WTC11 (cell line): Measurements from ENCODE around the gene NPW. TPM values are rescaled to one million over a fixed set of nuclear protein-coding genes. Genes with fewer than 3 reads are reported as not detected.

ENCODE experiments used
- ATAC-seq: fragments of 200-7000 bp; cut with Tn5 transposase; 2 replicates; pipeline ENCODE4 v1.10.0; 2021; ENCODE audit warnings: mild to moderate bottlenecking, moderate library complexity
- CTCF ChIA-PET: fragments of 300-600 bp; sonication (Branson Sonifier 250); formaldehyde crosslinking; loops from one replicate; lab custom pipeline; 2021; ENCODE audit warnings: antibody characterized with exemption; lab: Charles Lee
- POLR2A ChIA-PET: fragments of 350-600 bp; sonication (Branson Sonifier 250); formaldehyde crosslinking; loops from one replicate; lab custom pipeline; 2021; ENCODE audit warnings: antibody characterized with exemption; lab: Charles Lee
- DNase-seq: peaks from one replicate; pipeline ENCODE4 v3.0.0; 2021; ENCODE audit warnings: low spot score
- H3K27ac Mint-ChIP-seq: 2 replicates; pipeline ENCODE4 v1.8.0; 2021; ENCODE audit warnings: mixed read lengths
- H3K27me3 Mint-ChIP-seq: 2 replicates; pipeline ENCODE4 v1.8.0; 2021; ENCODE audit warnings: low read depth, mild to moderate bottlenecking, moderate library complexity, mixed read lengths
- H3K36me3 Mint-ChIP-seq: 2 replicates; pipeline ENCODE4 v1.8.0; 2021; ENCODE audit warnings: mixed read lengths
- H3K4me1 Mint-ChIP-seq: 2 replicates; pipeline ENCODE4 v1.8.0; 2022; ENCODE audit warnings: mixed read lengths
- H3K4me3 Mint-ChIP-seq: 2 replicates; pipeline ENCODE4 v1.8.0; 2021; ENCODE audit warnings: mild to moderate bottlenecking, moderate library complexity, mixed read lengths
- H3K9me3 Mint-ChIP-seq: 2 replicates; pipeline ENCODE4 v1.8.0; 2021; ENCODE audit warnings: mixed read lengths
- CBFB ChIP-seq: sonication (generic); formaldehyde crosslinking; IDR thresholded peaks from 2 replicates; pipeline ENCODE4 v1.8.1; 2022; ENCODE audit warnings: mild to moderate bottlenecking, low read depth, missing genetic modification reagents
- CREM ChIP-seq: sonication (generic); formaldehyde crosslinking; IDR thresholded peaks from 2 replicates; pipeline ENCODE4 v1.8.1; 2022; ENCODE audit warnings: mild to moderate bottlenecking, missing genetic modification reagents, moderate library complexity
- ETV6 ChIP-seq: sonication (generic); formaldehyde crosslinking; IDR thresholded peaks from 2 replicates; pipeline ENCODE4 v1.8.1; 2022; ENCODE audit warnings: mild to moderate bottlenecking, missing genetic modification reagents
- FOXP1 ChIP-seq: sonication (generic); formaldehyde crosslinking; IDR thresholded peaks from 2 replicates; pipeline ENCODE4 v1.8.0; 2022; ENCODE audit warnings: missing genetic modification reagents, mild to moderate bottlenecking, moderate library complexity, borderline replicate concordance
- GABPB1 ChIP-seq: sonication (generic); formaldehyde crosslinking; IDR thresholded peaks from 2 replicates; pipeline ENCODE4 v1.8.1; 2023; ENCODE audit warnings: mild to moderate bottlenecking, missing genetic modification reagents
- NR2C2 ChIP-seq: sonication (generic); formaldehyde crosslinking; IDR thresholded peaks from 2 replicates; pipeline ENCODE4 v1.8.0; 2022; ENCODE audit warnings: mild to moderate bottlenecking, missing genetic modification reagents
- RORB ChIP-seq: fragments of 250-450 bp; sonication (Bioruptor Pico); IDR thresholded peaks from 2 replicates; pipeline ENCODE4 v1.9.0; 2021; ENCODE audit warnings: mild to moderate bottlenecking
- SMAD3 ChIP-seq: sonication (generic); formaldehyde crosslinking; IDR thresholded peaks from 2 replicates; pipeline ENCODE4 v1.8.0; 2022; ENCODE audit warnings: missing genetic modification reagents, mild to moderate bottlenecking, borderline replicate concordance
- SP1 ChIP-seq: sonication (generic); formaldehyde crosslinking; conservative IDR thresholded peaks from 2 replicates; pipeline ENCODE4 v1.8.1; 2022; ENCODE audit warnings: missing genetic modification reagents
- TCF7 ChIP-seq: sonication (generic); formaldehyde crosslinking; IDR thresholded peaks from 2 replicates; pipeline ENCODE4 v1.8.0; 2022; ENCODE audit warnings: mild to moderate bottlenecking, low read depth, missing genetic modification reagents, moderate library complexity
- ZNF121 ChIP-seq: sonication (generic); formaldehyde crosslinking; IDR thresholded peaks from 2 replicates; pipeline ENCODE4 v1.8.0; 2023; ENCODE audit warnings: missing genetic modification reagents
- ZNF317 ChIP-seq: sonication (generic); formaldehyde crosslinking; IDR thresholded peaks from 2 replicates; pipeline ENCODE4 v1.8.1; 2023; ENCODE audit warnings: low read depth, mild to moderate bottlenecking, moderate library complexity, missing genetic modification reagents, borderline replicate concordance
- total RNA-seq: library from RNA; stranded (reverse); gene quantifications from 3 replicates; pipeline ENCODE4 v1.2.3, GENCODE V29; 2021
- TF ChIP-seq, protein P1 (sequence below): sonication (generic); formaldehyde crosslinking; IDR thresholded peaks from 2 replicates; pipeline ENCODE4 v1.8.1; 2023; ENCODE audit warnings: mild to moderate bottlenecking, missing genetic modification reagents
- TF ChIP-seq, protein P2 (sequence below): sonication (generic); formaldehyde crosslinking; conservative IDR thresholded peaks from 2 replicates; pipeline ENCODE4 v1.8.1; 2022; ENCODE audit warnings: mild to moderate bottlenecking, missing genetic modification reagents
- TF ChIP-seq, protein P3 (sequence below): sonication (generic); formaldehyde crosslinking; IDR thresholded peaks from 2 replicates; pipeline ENCODE4 v1.8.0; 2022; ENCODE audit warnings: mild to moderate bottlenecking, missing genetic modification reagents
- TF ChIP-seq, protein P4 (sequence below): sonication (generic); formaldehyde crosslinking; IDR thresholded peaks from 2 replicates; pipeline ENCODE4 v1.8.1; 2022; ENCODE audit warnings: low read depth, missing genetic modification reagents, borderline replicate concordance
- TF ChIP-seq, protein P5 (sequence below): fragments of 250-450 bp; sonication (Bioruptor Pico); IDR thresholded peaks from 2 replicates; pipeline ENCODE4 v1.9.0; 2021; ENCODE audit warnings: mild to moderate bottlenecking
- TF ChIP-seq, protein P6 (sequence below): fragments of 200-600 bp; IDR thresholded peaks from 2 replicates; pipeline ENCODE4 v1.8.0; 2022; ENCODE audit warnings: antibody characterized with exemption
- TF ChIP-seq, protein P7 (sequence below): sonication (generic); formaldehyde crosslinking; IDR thresholded peaks from 2 replicates; pipeline ENCODE4 v1.8.1; 2022; ENCODE audit warnings: low read depth, mild to moderate bottlenecking, moderate library complexity, missing genetic modification reagents, borderline replicate concordance
- TF ChIP-seq, protein P8 (sequence below): sonication (generic); formaldehyde crosslinking; IDR thresholded peaks from 2 replicates; pipeline ENCODE4 v1.8.1; 2022; ENCODE audit warnings: mild to moderate bottlenecking, moderate library complexity, missing genetic modification reagents

NPW gene
- total RNA-seq, 1 experiment from 2014 or later, result 15.2 TPM

DNA sequence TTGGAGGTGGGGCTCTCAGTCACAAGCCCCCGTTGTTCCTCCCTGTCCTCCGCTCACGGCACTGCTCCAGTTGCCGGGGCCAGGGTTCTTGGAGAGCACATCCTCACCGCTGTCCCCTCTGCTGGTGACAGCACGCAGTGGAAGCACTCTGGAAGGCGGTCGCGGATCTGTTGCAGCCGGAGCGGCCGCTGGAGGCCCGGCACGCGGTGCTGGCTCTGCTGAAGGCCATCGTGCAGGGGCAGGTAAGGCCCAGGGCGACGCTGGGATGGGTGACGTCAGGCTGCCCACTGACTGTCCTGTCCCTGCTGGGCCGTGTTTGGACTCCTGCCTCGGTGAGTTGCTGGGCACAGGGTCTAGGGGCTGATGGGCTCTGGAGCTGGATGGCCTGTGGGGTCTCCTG lies 33.6 kb downstream of the NPW start (continued):
- TF ChIP-seq, protein P1, sequence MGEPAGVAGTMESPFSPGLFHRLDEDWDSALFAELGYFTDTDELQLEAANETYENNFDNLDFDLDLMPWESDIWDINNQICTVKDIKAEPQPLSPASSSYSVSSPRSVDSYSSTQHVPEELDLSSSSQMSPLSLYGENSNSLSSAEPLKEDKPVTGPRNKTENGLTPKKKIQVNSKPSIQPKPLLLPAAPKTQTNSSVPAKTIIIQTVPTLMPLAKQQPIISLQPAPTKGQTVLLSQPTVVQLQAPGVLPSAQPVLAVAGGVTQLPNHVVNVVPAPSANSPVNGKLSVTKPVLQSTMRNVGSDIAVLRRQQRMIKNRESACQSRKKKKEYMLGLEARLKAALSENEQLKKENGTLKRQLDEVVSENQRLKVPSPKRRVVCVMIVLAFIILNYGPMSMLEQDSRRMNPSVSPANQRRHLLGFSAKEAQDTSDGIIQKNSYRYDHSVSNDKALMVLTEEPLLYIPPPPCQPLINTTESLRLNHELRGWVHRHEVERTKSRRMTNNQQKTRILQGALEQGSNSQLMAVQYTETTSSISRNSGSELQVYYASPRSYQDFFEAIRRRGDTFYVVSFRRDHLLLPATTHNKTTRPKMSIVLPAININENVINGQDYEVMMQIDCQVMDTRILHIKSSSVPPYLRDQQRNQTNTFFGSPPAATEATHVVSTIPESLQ (CRISPR knock-in tag), result no peak
- TF ChIP-seq, protein P2, sequence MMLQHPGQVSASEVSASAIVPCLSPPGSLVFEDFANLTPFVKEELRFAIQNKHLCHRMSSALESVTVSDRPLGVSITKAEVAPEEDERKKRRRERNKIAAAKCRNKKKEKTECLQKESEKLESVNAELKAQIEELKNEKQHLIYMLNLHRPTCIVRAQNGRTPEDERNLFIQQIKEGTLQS (CRISPR knock-in tag), result no peak
- TF ChIP-seq, protein P3, sequence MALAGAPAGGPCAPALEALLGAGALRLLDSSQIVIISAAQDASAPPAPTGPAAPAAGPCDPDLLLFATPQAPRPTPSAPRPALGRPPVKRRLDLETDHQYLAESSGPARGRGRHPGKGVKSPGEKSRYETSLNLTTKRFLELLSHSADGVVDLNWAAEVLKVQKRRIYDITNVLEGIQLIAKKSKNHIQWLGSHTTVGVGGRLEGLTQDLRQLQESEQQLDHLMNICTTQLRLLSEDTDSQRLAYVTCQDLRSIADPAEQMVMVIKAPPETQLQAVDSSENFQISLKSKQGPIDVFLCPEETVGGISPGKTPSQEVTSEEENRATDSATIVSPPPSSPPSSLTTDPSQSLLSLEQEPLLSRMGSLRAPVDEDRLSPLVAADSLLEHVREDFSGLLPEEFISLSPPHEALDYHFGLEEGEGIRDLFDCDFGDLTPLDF (CRISPR knock-in tag), result no peak

DNA sequence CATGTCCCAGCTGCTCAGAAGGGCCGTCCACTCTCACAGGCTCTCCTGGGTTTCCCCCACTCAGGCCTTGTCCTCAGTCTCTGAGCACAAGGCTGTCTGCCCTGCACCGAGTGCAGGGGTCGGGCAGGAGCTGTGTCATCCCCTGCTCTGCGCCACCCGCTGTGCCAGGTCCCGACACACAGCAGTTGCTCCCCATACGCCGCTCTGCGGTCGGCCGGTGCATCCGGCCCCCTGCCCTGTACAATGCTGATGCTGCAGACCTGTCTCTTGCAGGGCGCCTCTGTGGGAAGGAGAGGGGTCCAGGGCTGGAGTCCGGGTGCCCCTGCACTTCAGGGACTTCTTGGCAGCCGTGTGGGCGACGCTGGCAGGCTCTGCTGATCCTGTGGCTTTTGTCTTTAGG lies 34.3 kb downstream of the NPW start:
- ChIA-PET CTCF (no interaction called here), POLR2A (no interaction called here)
- H3K27ac Mint-ChIP-seq, result no peak overlapping the region
- ATAC-seq (no peak), DNase-seq (no peak)
- H3K4me3 Mint-ChIP-seq, result no peak overlapping the region
- no peak for TF ChIP-seq NR2C2
- TF ChIP-seq, protein P4, sequence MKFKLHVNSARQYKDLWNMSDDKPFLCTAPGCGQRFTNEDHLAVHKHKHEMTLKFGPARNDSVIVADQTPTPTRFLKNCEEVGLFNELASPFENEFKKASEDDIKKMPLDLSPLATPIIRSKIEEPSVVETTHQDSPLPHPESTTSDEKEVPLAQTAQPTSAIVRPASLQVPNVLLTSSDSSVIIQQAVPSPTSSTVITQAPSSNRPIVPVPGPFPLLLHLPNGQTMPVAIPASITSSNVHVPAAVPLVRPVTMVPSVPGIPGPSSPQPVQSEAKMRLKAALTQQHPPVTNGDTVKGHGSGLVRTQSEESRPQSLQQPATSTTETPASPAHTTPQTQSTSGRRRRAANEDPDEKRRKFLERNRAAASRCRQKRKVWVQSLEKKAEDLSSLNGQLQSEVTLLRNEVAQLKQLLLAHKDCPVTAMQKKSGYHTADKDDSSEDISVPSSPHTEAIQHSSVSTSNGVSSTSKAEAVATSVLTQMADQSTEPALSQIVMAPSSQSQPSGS, result no peak
- TF ChIP-seq GABPB1, result no peak
- TF ChIP-seq, protein P5, sequence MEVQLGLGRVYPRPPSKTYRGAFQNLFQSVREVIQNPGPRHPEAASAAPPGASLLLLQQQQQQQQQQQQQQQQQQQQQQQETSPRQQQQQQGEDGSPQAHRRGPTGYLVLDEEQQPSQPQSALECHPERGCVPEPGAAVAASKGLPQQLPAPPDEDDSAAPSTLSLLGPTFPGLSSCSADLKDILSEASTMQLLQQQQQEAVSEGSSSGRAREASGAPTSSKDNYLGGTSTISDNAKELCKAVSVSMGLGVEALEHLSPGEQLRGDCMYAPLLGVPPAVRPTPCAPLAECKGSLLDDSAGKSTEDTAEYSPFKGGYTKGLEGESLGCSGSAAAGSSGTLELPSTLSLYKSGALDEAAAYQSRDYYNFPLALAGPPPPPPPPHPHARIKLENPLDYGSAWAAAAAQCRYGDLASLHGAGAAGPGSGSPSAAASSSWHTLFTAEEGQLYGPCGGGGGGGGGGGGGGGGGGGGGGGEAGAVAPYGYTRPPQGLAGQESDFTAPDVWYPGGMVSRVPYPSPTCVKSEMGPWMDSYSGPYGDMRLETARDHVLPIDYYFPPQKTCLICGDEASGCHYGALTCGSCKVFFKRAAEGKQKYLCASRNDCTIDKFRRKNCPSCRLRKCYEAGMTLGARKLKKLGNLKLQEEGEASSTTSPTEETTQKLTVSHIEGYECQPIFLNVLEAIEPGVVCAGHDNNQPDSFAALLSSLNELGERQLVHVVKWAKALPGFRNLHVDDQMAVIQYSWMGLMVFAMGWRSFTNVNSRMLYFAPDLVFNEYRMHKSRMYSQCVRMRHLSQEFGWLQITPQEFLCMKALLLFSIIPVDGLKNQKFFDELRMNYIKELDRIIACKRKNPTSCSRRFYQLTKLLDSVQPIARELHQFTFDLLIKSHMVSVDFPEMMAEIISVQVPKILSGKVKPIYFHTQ (CRISPR knock-in tag), result no peak
- no peak for TF ChIP-seq SMAD3 (CRISPR knock-in tag)
- no peak for TF ChIP-seq TCF7 (CRISPR knock-in tag)
- H3K4me1 Mint-ChIP-seq, result no peaks in the 10 kb centered on the region; the same call in 1 of the 2 replicates
- H3K27me3 Mint-ChIP-seq, result no peaks in the 10 kb centered on the region
- peaks cover 3% of the 10 kb centered on the region; the same call in 1 of the 2 replicates for H3K36me3 Mint-ChIP-seq
- H3K9me3 Mint-ChIP-seq, result no peaks in the 10 kb centered on the region

DNA sequence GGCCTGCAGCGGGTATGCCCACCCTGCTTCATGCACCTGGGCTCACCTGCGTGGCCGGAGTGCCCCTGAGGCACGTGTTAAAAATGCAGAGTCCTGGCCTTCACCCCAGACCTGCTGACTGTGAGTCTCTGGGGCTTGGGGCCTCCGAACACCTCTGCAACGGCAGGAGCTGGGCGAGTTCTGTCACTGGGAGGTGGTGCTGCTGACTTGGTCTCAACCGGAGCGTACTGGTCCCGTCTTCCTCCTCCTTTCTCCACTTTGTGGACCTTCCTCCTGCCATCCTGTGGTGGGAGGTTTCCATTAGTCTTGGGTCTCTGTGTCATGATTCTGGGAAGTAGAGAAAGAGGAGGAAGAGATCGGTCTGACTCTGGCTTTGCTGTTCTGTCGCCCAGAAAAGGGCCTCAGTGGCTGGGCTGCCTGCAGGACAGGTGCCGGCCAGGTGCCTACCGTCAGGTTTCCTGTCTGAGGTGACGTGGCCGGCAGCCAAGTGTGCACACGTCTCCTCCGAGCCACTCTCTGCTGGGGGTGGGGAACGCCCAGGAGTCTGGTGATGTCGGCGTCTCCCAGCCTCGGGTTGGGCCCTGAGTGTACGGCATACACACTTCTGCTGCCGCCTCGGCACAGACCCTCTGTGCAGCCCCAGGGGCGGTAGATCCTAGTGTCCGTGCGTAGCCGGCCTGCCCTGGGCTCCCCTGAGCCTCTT lies 35.1 kb downstream of the NPW start:
- TF ChIP-seq, protein P6, sequence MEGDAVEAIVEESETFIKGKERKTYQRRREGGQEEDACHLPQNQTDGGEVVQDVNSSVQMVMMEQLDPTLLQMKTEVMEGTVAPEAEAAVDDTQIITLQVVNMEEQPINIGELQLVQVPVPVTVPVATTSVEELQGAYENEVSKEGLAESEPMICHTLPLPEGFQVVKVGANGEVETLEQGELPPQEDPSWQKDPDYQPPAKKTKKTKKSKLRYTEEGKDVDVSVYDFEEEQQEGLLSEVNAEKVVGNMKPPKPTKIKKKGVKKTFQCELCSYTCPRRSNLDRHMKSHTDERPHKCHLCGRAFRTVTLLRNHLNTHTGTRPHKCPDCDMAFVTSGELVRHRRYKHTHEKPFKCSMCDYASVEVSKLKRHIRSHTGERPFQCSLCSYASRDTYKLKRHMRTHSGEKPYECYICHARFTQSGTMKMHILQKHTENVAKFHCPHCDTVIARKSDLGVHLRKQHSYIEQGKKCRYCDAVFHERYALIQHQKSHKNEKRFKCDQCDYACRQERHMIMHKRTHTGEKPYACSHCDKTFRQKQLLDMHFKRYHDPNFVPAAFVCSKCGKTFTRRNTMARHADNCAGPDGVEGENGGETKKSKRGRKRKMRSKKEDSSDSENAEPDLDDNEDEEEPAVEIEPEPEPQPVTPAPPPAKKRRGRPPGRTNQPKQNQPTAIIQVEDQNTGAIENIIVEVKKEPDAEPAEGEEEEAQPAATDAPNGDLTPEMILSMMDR, result no peak
- TF ChIP-seq ETV6 (CRISPR knock-in tag) (no peak), SP1 (no peak), ZNF121 (CRISPR knock-in tag) (no peak), FOXP1 (CRISPR knock-in tag) (no peak), ZNF317 (CRISPR knock-in tag) (no peak), CBFB (CRISPR knock-in tag) (no peak), RORB (CRISPR knock-in tag) (no peak), CREM (CRISPR knock-in tag) (no peak), NR2C2 (no peak)
- TF ChIP-seq, protein P7, sequence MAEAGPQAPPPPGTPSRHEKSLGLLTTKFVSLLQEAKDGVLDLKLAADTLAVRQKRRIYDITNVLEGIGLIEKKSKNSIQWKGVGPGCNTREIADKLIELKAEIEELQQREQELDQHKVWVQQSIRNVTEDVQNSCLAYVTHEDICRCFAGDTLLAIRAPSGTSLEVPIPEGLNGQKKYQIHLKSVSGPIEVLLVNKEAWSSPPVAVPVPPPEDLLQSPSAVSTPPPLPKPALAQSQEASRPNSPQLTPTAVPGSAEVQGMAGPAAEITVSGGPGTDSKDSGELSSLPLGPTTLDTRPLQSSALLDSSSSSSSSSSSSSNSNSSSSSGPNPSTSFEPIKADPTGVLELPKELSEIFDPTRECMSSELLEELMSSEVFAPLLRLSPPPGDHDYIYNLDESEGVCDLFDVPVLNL (CRISPR knock-in tag), result no peak
- TF ChIP-seq, protein P8, sequence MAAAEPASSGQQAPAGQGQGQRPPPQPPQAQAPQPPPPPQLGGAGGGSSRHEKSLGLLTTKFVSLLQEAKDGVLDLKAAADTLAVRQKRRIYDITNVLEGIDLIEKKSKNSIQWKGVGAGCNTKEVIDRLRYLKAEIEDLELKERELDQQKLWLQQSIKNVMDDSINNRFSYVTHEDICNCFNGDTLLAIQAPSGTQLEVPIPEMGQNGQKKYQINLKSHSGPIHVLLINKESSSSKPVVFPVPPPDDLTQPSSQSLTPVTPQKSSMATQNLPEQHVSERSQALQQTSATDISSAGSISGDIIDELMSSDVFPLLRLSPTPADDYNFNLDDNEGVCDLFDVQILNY (CRISPR knock-in tag), result no peak
- DNase-seq (no peak), ATAC-seq (no peak)
- Mint-ChIP-seq H3K27ac (no peak overlapping the region), H3K27me3 (no peaks in the 10 kb centered on the region), H3K9me3 (no peaks in the 10 kb centered on the region), H3K4me3 (no peak overlapping the region), H3K36me3 (peaks cover 3% of the 10 kb centered on the region; the same call in 1 of the 2 replicates), H3K4me1 (no peaks in the 10 kb centered on the region)
- CTCF ChIA-PET, result interaction anchor here (1.3 kb wide), 1 partner anchor 86 kb away, joined by 4 read pairs; no protein-coding TSS in a partner anchor
- POLR2A ChIA-PET, result no interaction called here
